ENCODE results near the gene EXOSC2. TPM values are rescaled to one million over a fixed set of nuclear protein-coding genes. Genes with fewer than 3 reads are reported as not detected.
A peak's percentile ranks its signal among the peaks of the same experiment; 100 is the strongest.
"Not testable (repeated sequence)": the region's sequence is repeated elsewhere in the genome, so short reads cannot be mapped to it uniquely, and the experiment has no call there.

The EXOSC2 gene
- total RNA-seq, 2 donors from 2014 or later = 44.0 to 54.3 TPM

DNA sequence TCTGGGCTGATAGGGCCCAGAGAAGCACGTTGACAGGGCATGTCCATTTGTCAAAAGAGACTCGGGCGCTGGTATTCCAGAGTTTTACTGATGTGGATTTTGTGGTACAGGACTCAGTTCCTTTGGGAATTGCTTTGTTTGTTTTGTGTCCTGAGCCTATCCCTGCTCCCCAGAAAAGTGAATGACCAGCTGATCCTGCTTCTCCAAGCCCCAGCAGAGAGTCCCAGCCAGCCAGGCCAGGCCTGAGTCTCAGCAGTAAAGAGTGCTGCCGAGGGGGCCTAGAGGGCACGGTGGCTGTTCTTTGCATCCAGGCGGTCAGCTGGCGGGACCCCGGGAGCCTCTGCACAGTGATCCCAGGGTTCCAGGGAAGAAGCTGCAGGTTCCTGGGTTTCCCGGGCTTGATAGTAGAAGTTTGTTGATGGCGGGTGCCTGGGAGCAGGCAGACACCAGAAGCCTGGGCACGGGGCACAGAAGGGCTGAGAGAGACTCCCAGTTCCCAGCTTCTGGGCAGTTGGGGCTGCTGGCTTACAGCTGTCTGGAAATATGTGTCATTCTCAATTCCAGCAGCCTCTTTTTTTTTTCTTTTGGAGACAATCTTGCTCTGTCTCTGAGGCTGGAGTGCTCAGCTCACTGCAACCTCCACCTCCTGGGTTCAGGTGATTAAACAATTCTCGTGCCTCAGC, 20.5 kb upstream of the EXOSC2 start:
- no peak overlapping the region for H3K27ac Mint-ChIP-seq
- H3K4me1 Mint-ChIP-seq = peaks cover 3% of the 10 kb centered on the region
- DNase-seq = no peak
- no peaks in the 10 kb centered on the region for H3K9me3 ChIP-seq (ENCODE audit: control insufficient read depth, low read length, poor library complexity, severe bottlenecking)
- no peak overlapping the region for H3K4me3 Mint-ChIP-seq
- no peak for ATAC-seq
- no peaks in the 10 kb centered on the region for H3K36me3 Mint-ChIP-seq (ENCODE audit: low read depth)
- peaks cover 4% of the 10 kb centered on the region for H3K27me3 Mint-ChIP-seq

DNA sequence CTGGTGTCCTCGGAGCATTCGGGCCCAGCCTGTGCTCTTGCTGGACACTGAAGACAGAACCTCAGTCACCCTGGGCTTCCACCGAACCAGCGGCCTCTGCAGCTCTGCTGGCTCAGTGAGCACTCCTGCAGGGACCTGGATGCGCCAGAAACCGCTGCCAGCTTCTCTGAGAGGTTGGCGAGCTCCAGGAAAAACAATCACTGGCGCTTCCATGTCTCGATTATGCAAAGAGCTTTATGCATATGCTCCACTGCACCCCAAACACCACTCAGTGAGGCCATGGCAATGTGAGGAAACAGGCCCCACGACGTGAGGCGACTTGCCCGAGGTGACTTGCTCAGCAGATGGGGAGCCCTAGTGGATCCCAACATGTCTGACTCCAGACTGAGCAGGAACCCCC, 18.2 kb upstream of the EXOSC2 start:
- Mint-ChIP-seq H3K4me3 (no peak overlapping the region), H3K27ac (no peak overlapping the region), H3K36me3 (ENCODE audit: low read depth) (no peaks in the 10 kb centered on the region), H3K27me3 (peaks cover 6% of the 10 kb centered on the region), H3K4me1 (peaks cover 3% of the 10 kb centered on the region)
- DNase-seq (no peak), ATAC-seq (no peak)
- H3K9me3 ChIP-seq (ENCODE audit: control insufficient read depth, low read length, poor library complexity, severe bottlenecking) = no peaks in the 10 kb centered on the region

GRCh38 chr9:130677252-130677651, 16.3 kb upstream of the EXOSC2 start:
- H3K36me3 Mint-ChIP-seq (ENCODE audit: low read depth) = no peaks in the 10 kb centered on the region
- H3K27ac Mint-ChIP-seq = no peak overlapping the region
- DNase-seq (no peak), ATAC-seq (no peak)
- H3K4me1 Mint-ChIP-seq = no peaks in the 10 kb centered on the region
- no peak overlapping the region for H3K4me3 Mint-ChIP-seq
- peaks cover 6% of the 10 kb centered on the region for H3K27me3 Mint-ChIP-seq
- H3K9me3 ChIP-seq (ENCODE audit: control insufficient read depth, low read length, poor library complexity, severe bottlenecking) = no peaks in the 10 kb centered on the region

DNA sequence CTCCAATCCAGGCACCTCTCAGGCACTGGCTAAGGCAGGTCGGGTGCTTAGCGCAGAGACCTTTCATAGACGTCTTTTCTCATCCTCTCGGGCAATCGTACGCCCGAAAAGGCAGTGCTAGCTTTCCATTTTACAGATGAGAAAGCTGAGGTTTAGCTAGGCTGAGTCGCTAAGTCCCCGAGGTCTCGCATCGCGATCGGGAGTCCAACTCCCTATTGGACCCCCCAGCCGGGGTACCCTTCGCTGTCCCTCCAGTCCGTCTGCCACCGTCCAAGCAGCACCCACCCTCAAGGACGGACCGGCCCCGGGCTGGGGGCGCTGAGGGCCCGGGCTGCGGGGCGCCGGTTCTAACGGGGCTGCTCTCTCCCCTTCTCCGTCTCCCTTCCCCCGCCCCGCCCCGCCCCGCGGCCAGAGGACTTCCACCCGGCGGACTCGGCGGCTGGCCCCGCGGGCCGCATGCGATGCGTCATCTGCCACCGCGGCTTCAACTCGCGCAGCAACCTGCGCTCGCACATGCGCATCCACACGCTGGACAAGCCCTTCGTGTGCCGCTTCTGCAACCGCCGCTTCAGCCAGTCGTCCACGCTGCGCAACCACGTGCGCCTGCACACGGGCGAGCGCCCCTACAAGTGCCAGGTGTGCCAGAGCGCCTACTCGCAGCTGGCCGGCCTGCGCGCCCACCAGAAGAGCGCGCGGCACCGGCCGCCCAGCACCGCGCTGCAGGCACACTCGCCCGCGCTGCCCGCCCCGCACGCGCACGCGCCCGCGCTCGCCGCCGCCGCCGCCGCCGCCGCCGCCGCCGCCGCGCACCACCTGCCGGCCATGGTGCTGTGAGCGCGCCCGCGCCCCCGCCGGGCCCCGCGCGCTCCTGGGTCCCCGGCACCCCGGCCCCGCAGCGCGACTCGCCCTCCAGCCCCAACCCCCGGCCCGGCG, 12.5 kb upstream of the EXOSC2 start:
- no peaks in the 10 kb centered on the region for H3K9me3 ChIP-seq (ENCODE audit: control insufficient read depth, low read length, poor library complexity, severe bottlenecking)
- H3K4me1 Mint-ChIP-seq = peaks cover 3% of the 10 kb centered on the region
- H3K36me3 Mint-ChIP-seq (ENCODE audit: low read depth) = peaks cover 2% of the 10 kb centered on the region
- H3K27me3 Mint-ChIP-seq = peaks cover 6% of the 10 kb centered on the region
- H3K27ac Mint-ChIP-seq = no peak overlapping the region
- H3K4me3 Mint-ChIP-seq = peak overlapping the region; percentile 61
- peak; percentile 74 for ATAC-seq
- peak in 2 of 3 donors; percentile 23 to 44 for DNase-seq

- H3K27ac Mint-ChIP-seq = peak overlapping the region; percentile 63
- H3K4me3 Mint-ChIP-seq = peak overlapping the region; percentile 98
- H3K36me3 Mint-ChIP-seq (ENCODE audit: low read depth) = peaks cover 2% of the 10 kb centered on the region
- H3K9me3 ChIP-seq (ENCODE audit: control insufficient read depth, low read length, poor library complexity, severe bottlenecking) = no peaks in the 10 kb centered on the region
- H3K27me3 Mint-ChIP-seq = peaks cover 6% of the 10 kb centered on the region
- peaks cover 3% of the 10 kb centered on the region for H3K4me1 Mint-ChIP-seq
- no peak for DNase-seq
- peak; percentile 26 for ATAC-seq
Measured at GRCh38 chr9:130681769-130682420, 11.7 kb upstream of the EXOSC2 start.

- H3K4me1 Mint-ChIP-seq = peaks cover 5% of the 10 kb centered on the region
- peaks cover 2% of the 10 kb centered on the region for H3K36me3 Mint-ChIP-seq (ENCODE audit: low read depth)
- DNase-seq (peak; percentile 39 to 52 (median 43)), ATAC-seq (peak; percentile 48)
- peaks cover 6% of the 10 kb centered on the region for H3K27me3 Mint-ChIP-seq
- peak overlapping the region; percentile 98 for H3K4me3 Mint-ChIP-seq
- H3K27ac Mint-ChIP-seq = peak overlapping the region; percentile 63
- H3K9me3 ChIP-seq (ENCODE audit: control insufficient read depth, low read length, poor library complexity, severe bottlenecking) = no peaks in the 10 kb centered on the region
Measured at GRCh38 chr9:130682421-130683121, 11.0 kb upstream of the EXOSC2 start.

GRCh38 chr9:130685104-130685503, 8.5 kb upstream of the EXOSC2 start:
- H3K4me3 Mint-ChIP-seq = no peak overlapping the region
- DNase-seq (no peak), ATAC-seq (no peak)
- H3K36me3 Mint-ChIP-seq (ENCODE audit: low read depth) = peaks cover 2% of the 10 kb centered on the region
- peaks cover 21% of the 10 kb centered on the region for H3K4me1 Mint-ChIP-seq
- H3K9me3 ChIP-seq (ENCODE audit: control insufficient read depth, low read length, poor library complexity, severe bottlenecking) = no peaks in the 10 kb centered on the region
- H3K27me3 Mint-ChIP-seq = no peaks in the 10 kb centered on the region
- H3K27ac Mint-ChIP-seq = peak overlapping the region; percentile 32

DNA sequence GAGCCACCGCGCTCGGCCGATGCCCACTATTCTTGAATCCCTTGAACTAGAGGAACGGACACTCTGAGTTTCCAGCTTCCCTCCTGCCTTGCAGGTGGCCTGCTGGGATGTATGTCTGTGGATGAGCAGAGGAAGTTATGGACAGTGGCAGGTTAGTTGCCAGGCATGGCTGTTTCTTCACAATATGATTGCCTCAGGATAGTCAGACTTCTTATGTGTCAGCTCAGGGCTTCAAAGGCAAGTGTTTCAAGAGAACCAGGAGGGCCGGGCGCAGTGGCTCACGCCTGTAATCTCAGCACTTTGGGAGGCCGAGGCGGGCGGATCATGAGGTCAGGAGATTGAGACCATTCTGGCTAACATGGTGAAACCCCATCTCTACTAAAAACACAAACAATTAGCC, 7.6 kb upstream of the EXOSC2 start:
- H3K4me3 Mint-ChIP-seq, ATAC-seq: not testable (repeated sequence)
- peaks cover 26% of the 10 kb centered on the region for H3K4me1 Mint-ChIP-seq

DNA sequence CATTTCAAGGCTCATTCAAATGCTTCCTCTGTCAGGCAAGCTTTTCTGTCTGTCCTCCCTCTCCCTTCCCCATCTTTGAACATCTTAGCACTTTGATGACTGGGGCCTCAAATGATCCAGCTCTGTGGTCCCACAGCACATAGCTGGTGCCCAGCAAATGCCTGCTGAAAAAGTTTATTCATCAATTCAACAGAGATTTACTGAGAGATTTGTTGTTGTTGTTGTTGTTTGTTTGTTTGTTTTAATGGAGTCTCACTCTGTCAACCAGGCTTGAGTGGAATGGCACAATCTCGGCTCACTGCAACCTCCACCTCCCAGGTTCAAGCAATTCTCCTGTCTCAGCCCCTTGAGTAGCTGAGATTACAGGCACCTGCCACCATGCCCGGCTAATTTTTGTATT, 6.0 kb upstream of the EXOSC2 start:
- H3K9me3 ChIP-seq (ENCODE audit: control insufficient read depth, low read length, poor library complexity, severe bottlenecking) = no peaks in the 10 kb centered on the region
- H3K27me3 Mint-ChIP-seq = no peaks in the 10 kb centered on the region
- peaks cover 23% of the 10 kb centered on the region for H3K4me1 Mint-ChIP-seq
- H3K27ac Mint-ChIP-seq = peak overlapping the region; percentile 37
- peak overlapping the region; percentile 60 for H3K4me3 Mint-ChIP-seq
- no peak for ATAC-seq
- DNase-seq = no peak
- H3K36me3 Mint-ChIP-seq (ENCODE audit: low read depth) = no peaks in the 10 kb centered on the region

More for the DNA sequence above, 7.6 kb upstream of the EXOSC2 start:
- not testable (repeated sequence) for H3K27me3 Mint-ChIP-seq; H3K36me3 Mint-ChIP-seq (ENCODE audit: low read depth); DNase-seq; H3K9me3 ChIP-seq (ENCODE audit: control insufficient read depth, low read length, poor library complexity, severe bottlenecking)
- peak overlapping the region; percentile 32 for H3K27ac Mint-ChIP-seq

- Mint-ChIP-seq H3K4me1 (peaks cover 25% of the 10 kb centered on the region), H3K4me3 (peak overlapping the region; percentile 60), H3K27ac (peak overlapping the region; percentile 37), H3K27me3 (no peaks in the 10 kb centered on the region), H3K36me3 (ENCODE audit: low read depth) (no peaks in the 10 kb centered on the region)
- ATAC-seq (peak; percentile 88), DNase-seq (no peak)
- H3K9me3 ChIP-seq (ENCODE audit: control insufficient read depth, low read length, poor library complexity, severe bottlenecking) = no peaks in the 10 kb centered on the region
Measured at GRCh38 chr9:130688072-130688471, 5.5 kb upstream of the EXOSC2 start.

- H3K4me1 Mint-ChIP-seq = peaks cover 34% of the 10 kb centered on the region
- no peaks in the 10 kb centered on the region for H3K36me3 Mint-ChIP-seq (ENCODE audit: low read depth)
- ATAC-seq = no peak
- no peak for DNase-seq
- no peak overlapping the region for H3K27ac Mint-ChIP-seq
- peak overlapping the region; percentile 47 for H3K4me3 Mint-ChIP-seq
- no peaks in the 10 kb centered on the region for H3K27me3 Mint-ChIP-seq
- H3K9me3 ChIP-seq (ENCODE audit: control insufficient read depth, low read length, poor library complexity, severe bottlenecking) = no peaks in the 10 kb centered on the region
Measured at GRCh38 chr9:130689572-130689936, 4.0 kb upstream of the EXOSC2 start.

- no peaks in the 10 kb centered on the region for H3K27me3 Mint-ChIP-seq
- peak overlapping the region; percentile 2 for H3K4me3 Mint-ChIP-seq
- ATAC-seq (no peak), DNase-seq (no peak)
- H3K4me1 Mint-ChIP-seq = peaks cover 38% of the 10 kb centered on the region
- H3K27ac Mint-ChIP-seq = no peak overlapping the region
- no peaks in the 10 kb centered on the region for H3K9me3 ChIP-seq (ENCODE audit: control insufficient read depth, low read length, poor library complexity, severe bottlenecking)
- no peaks in the 10 kb centered on the region for H3K36me3 Mint-ChIP-seq (ENCODE audit: low read depth)
Measured at GRCh38 chr9:130689937-130690700, 3.5 kb upstream of the EXOSC2 start.
